ENCODE data around the gene SACM1L.

The SACM1L gene

GRCh38 chr3:45700570-45701073 is 11.4 kb downstream of the SACM1L start:
- no peak for DNase-seq

DNA sequence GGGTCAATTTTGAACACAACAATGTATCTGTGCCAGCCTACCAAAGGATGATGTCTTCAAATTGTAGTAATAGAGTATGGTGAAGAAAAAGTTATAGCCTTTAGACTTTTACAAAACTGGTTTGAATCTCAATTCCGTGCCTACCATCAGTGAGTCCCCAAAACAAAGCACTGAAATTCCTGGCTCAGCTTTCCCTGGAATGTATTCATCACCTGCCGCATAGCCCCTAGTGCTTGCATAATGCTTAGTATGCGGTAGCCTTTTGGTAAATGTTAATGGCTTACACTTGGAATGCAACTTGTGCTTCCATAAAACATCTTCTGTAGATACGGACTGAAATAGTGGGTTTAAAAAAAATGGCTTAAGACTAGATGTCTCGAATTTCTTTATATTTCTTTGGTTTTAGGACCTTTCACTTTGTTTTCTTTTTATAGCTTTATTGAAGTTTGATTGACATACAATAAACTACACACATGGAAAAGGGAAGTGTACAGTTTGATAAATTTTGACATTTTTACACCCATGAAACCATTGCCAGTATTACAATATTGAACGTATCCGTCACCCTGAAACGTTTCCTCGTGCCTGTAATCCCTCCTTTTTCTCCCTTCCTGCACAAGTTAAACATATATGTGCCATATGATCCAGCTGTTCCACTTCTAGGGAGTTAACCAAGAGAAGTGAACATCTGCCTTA is 12.1 kb downstream of the SACM1L start:
- no peak for DNase-seq

DNA sequence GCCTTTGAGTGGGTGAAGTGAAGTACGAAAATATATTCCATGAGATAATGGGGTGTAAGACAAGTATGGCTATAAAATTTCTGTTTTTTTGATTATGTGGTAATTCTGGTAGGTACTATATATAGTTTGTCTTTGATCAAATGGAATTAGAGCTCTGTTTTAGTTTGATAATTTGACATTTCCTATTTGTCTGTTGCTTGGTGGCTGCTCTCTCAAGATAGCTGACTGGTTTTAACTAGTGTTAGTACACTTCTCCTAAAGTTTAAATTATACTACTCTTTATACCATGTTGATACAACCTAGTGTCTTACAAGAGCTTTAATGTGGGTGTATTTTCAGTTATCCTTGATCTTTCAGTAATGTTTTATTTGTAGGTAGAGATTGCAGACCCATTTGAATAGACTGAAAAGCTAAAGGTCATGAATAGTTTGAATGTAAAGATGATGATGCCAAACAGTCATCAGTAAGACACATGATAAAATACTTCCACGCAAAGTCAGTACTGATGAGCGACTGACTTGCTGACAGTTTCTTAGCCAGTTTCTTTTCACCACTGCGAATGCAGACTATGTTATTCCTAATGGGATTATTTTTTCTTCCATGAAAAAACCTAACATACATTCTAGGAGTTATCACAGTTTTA is 15.2 kb downstream of the SACM1L start:
- DNase-seq = no peak

- DNase-seq = no peak
Observed at GRCh38 chr3:45705839-45706808, 16.9 kb downstream of the SACM1L start.

GRCh38 chr3:45711931-45712330 is 22.7 kb downstream of the SACM1L start:
- no peak for DNase-seq

DNA sequence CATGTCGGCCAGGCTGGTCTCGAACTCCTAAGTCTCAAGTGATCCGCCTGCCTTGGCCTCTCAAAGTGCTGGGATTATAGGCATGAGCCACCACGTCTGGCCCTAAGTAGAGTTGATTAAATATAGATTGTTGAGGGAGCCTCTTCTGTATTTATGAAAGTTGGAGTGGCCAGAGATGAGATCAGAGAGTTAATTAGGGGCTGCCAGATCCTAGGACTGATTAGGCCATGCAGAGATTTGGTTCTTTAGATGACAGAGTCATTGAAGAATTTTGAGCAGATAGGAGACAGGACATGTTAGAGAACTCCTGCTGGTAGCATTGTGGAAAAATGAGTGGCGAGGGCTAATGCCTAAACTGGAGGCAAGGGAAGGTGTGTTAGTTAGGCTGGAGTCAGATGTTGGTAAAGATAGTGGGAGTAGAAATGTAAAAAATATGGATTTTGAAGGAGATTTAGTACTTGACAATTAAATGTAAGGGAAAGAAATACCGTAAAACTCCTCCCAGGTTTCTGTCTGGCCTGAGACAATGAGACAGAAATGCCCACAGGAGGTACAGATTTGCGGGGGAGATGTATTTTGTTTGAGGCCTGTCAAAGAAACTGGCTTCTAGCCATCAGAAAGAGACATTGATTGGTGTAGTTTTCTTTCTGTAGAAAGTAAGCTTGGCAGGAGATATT is 23.4 kb downstream of the SACM1L start:
- DNase-seq = no peak

DNA sequence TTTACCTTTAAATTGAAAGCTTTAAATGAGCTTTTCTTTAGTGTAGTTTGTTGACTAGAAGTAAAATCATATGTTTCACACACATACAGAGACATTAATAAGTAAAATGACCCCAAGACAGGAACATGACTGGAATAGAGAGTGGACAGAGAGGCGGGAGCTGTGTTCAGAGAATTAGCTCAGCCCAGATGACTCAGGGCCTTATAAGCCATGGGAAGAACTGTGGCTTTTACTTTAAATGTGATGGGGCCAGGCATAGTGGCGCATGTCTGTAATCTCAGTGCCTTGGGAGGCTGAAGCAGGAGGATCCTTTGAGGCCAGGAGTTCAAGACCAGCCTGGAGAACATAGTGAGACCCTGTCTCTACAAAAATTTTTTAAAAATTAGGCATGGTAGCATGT is 26.7 kb downstream of the SACM1L start:
- no peak for DNase-seq

DNA sequence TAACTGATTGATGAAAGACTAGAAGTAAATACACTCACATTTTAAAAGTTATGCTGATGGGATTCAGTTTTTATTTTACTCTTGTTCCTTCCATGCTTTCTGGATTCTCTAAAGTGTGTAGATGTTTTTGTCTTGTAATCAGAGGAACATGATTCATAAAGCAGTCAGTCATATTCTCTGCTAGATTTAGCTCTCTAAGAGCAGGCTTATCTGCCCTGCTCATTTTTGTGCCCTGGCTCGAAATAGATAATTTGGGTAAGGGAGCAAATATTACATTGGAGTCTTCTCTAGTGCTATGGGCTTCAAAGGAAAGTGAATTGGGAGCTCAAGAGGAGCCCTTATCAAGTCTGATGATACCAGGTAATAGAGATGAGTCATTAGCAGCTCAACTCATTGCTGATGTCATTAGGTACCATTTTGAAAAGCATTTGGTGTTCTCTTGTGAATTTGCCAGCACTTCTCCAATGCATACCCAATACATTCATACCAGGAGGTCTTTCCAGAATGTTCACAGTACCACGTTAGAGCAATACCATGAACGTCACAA is 27.7 kb downstream of the SACM1L start:
- DNase-seq = no peak

GRCh38 chr3:45719655-45720487 is 30.7 kb downstream of the SACM1L start:
- no peak for DNase-seq

DNA sequence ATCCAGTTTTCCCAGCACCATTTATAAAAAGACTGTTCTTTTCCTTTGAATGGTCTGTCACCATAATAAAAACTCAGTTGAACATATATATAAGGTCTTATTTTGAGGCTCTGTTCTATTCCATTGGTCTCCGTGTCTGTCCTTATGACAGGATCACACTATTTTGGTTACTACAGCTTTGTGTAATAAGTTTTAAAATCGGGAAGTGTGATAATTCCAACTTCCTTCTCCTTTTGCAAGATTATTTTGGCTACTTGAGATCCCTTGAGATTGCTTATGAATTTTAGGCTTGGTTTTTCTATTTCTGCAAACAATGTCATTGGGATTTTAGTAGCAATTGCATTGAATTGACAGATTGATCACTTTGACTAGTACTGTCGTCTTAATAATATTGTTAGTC is 35.7 kb downstream of the SACM1L start:
- no peak for DNase-seq

DNA sequence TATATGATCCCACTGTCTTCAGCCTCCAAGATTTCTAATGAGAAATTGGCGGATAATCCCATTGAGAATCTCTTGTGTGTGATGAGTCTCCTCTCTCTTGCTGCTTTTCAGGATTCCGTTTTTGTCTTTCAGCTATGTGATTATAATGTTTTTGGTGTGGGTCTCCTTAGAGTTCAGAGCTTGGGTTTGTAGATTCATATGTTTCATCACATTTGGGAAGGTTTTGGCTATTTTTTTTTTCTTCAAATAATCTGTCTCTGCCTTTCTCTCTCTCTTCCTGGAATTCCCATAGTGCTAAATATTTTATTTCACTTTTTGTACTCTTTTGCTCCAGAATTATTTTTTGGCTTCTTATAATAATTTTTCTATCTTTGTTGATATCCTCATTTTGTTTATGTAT is 40.4 kb downstream of the SACM1L start:
- no peak for DNase-seq

DNA sequence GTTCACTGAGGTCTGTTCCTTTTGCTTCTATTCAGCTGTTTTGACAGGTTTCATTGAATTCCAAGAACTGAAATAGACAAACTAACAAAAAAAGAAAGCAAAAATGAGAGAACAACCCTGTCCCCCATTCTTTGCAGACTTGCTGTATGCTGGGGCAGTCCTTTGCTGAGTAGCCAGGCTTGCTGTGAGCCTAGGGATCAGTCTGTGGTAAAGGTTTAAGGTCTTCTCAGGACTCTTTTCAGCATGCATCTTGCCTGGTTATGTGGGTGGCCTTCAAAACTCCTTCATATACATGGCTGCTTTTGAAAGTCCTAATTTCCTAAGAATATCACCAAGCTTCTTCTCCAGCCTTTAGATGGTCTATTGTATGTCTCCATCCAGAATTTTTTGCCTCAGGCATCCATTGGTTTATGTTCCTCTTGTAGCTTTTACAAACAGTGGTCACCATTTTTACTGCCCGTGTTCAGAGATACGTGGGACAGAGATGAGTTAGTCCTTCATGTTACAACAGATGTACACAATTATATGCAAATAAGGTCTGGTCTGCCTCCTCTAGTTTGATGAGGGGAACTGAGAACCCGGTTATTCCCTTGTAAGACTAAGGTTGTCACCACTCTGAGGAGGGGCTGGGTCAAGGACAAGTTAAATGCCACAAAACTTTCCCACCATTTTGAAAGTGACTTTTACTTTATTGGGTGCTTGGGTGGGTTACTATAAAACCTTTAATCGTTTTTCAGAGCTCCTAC is 41.4 kb downstream of the SACM1L start:
- DNase-seq = no peak

DNA sequence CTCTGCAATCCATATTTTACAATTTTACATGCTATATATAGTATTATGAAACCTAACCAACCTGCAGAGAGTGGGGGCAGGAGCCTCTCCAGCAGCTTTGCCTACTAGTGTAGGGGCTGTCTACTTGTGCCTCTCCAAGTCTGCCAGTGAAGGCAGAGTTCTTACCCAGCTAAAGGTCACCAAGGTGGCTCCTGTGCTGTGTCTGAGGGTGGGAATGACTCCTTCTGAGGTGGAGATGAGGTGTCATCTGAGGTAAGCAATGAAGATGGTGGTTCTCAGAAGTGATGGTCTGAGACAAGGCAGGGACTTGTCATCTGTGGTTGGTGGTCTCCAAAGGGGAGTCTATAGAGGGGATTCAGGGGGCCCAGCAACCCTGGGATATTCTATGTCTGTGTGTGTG is 47.5 kb downstream of the SACM1L start:
- DNase-seq = no peak

DNA sequence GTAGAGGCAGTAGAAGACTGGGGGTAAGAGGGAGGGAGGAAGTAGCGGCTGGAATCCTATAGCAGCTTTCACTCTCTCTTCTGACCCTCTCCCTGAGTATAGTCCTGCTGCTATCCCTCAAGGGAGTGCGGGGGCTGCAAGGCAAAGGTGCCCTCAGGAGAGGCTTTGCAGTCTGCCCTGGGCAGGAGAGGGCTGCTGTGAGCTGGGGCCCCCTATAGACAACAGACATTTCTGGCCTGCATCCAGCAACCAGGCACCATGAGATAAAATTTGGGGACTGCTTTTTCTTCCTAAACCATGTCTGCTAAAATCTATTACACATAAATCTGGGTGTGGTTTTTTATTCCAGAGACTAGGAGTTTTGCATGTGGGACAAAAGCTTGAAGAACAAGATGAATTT is 48.0 kb downstream of the SACM1L start:
- no peak for DNase-seq

- DNase-seq = no peak
Observed at GRCh38 chr3:45739991-45740390, 50.8 kb downstream of the SACM1L start.

- DNase-seq = no peak
Observed at GRCh38 chr3:45741247-45741646, 52.1 kb downstream of the SACM1L start.

- DNase-seq = no peak
Observed at GRCh38 chr3:45741742-45742460, 52.7 kb downstream of the SACM1L start.

DNA sequence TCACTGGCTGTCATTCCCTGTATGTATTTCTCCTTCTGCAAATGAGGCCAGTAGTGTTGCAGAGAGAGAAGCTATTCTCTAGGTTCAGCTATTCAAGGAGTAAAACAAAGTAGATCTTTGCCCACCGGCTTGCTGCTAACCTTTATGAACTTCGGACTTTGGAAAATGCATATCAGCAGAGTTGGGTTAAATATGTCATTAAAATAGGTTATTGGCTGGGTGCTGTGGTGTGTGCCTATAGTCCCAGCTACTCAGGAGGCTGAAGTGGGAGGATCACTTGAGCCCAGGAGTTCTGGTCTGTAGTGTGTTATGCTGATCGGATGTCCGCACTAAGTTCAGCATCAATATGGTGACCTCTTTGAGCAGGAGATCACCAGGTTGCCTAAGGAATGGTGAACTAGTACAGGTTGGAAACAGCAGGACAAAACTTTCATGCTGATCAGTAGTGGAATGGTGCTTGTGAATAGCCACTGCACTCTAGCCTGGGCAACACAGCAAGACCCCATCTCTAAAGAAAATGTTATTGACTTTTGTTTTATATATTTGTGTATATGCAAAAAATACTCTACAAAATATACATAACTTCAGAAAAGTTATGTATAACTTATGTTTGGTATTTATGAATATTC is 53.4 kb downstream of the SACM1L start:
- no peak for DNase-seq

DNA sequence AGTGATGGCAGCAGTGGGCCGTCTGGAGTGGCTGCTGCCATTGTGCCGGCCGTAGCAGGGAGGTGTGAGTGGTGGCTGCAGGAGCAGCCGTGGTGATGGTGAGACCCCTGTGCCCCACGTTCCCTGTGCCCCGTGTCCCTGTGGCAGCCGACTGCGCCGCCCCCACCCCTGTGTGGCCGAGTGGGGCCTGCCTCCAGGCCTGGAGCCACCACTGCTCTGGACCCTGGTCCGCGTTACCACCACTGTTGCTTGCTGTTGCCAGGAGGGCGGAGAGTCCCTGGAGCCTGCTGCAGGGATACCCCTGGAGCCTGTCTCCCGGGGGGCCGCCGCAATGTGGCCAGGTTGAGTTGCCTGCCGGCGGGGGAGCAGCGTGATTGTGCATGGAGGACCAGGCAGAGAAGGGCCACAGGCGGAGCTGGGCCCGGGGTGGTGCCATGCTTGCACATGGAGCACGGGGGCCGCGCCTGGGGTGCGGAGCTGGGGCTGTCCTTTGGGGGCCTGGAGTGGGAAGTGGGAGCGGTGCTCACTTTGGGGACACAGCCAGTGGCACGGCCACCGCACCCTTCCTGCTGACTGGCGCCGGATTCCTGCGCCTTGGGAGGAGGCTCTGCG is 57.1 kb downstream of the SACM1L start:
- DNase-seq = no peak
